ENCODE results near the gene MICU1.

MICU1 gene

GRCh38 chr10:72557362-72557761 lies 68.5 kb downstream of the MICU1 start:
- TF ChIP-seq GATA3 (IDR thresholded peaks at IDR 0.05; ENCODE audit: low read depth, low read length) = no peak
- TF ChIP-seq GATA2 (IDR thresholded peaks at IDR 0.05; ENCODE audit: low read depth, low read length) = no peak

GRCh38 chr10:72552857-72553256 lies 73.0 kb downstream of the MICU1 start:
- TF ChIP-seq GATA2 (IDR thresholded peaks at IDR 0.05; ENCODE audit: low read depth, low read length) (no peak), GATA3 (IDR thresholded peaks at IDR 0.05; ENCODE audit: low read depth, low read length) (no peak)

- TF ChIP-seq GATA3 (IDR thresholded peaks at IDR 0.05; ENCODE audit: low read depth, low read length) = no peak
- no peak for TF ChIP-seq GATA2 (IDR thresholded peaks at IDR 0.05; ENCODE audit: low read depth, low read length)
These were observed 75.6 kb downstream of the MICU1 start for GRCh38 chr10:72550239-72550638.

GRCh38 chr10:72545546-72545945 lies 80.3 kb downstream of the MICU1 start:
- TF ChIP-seq GATA2 (IDR thresholded peaks at IDR 0.05; ENCODE audit: low read depth, low read length) = no peak
- no peak for TF ChIP-seq GATA3 (IDR thresholded peaks at IDR 0.05; ENCODE audit: low read depth, low read length)

- TF ChIP-seq GATA2 (IDR thresholded peaks at IDR 0.05; ENCODE audit: low read depth, low read length) (no peak), GATA3 (IDR thresholded peaks at IDR 0.05; ENCODE audit: low read depth, low read length) (no peak)
These were observed 83.5 kb downstream of the MICU1 start for GRCh38 chr10:72542396-72542815.

- no peak for TF ChIP-seq GATA3 (IDR thresholded peaks at IDR 0.05; ENCODE audit: low read depth, low read length)
- no peak for TF ChIP-seq GATA2 (IDR thresholded peaks at IDR 0.05; ENCODE audit: low read depth, low read length)
These were observed 84.5 kb downstream of the MICU1 start for GRCh38 chr10:72541337-72541736.

- no peak for TF ChIP-seq GATA3 (IDR thresholded peaks at IDR 0.05; ENCODE audit: low read depth, low read length)
- TF ChIP-seq GATA2 (IDR thresholded peaks at IDR 0.05; ENCODE audit: low read depth, low read length) = no peak
These were observed 85.6 kb downstream of the MICU1 start for GRCh38 chr10:72540193-72540807.

GRCh38 chr10:72539137-72539536 lies 86.7 kb downstream of the MICU1 start:
- TF ChIP-seq GATA3 (IDR thresholded peaks at IDR 0.05; ENCODE audit: low read depth, low read length) (no peak), GATA2 (IDR thresholded peaks at IDR 0.05; ENCODE audit: low read depth, low read length) (no peak)

GRCh38 chr10:72525689-72526088 lies 100.2 kb downstream of the MICU1 start:
- TF ChIP-seq GATA2 (IDR thresholded peaks at IDR 0.05; ENCODE audit: low read depth, low read length) = no peak
- no peak for TF ChIP-seq GATA3 (IDR thresholded peaks at IDR 0.05; ENCODE audit: low read depth, low read length)

- TF ChIP-seq GATA3 (IDR thresholded peaks at IDR 0.05; ENCODE audit: low read depth, low read length) (no peak), GATA2 (IDR thresholded peaks at IDR 0.05; ENCODE audit: low read depth, low read length) (no peak)
These were observed 100.6 kb downstream of the MICU1 start for GRCh38 chr10:72525277-72525676.

- TF ChIP-seq GATA2 (IDR thresholded peaks at IDR 0.05; ENCODE audit: low read depth, low read length) (no peak), GATA3 (IDR thresholded peaks at IDR 0.05; ENCODE audit: low read depth, low read length) (no peak)
These were observed 101.4 kb downstream of the MICU1 start for GRCh38 chr10:72524489-72524888.

GRCh38 chr10:72523932-72524396 lies 101.9 kb downstream of the MICU1 start:
- no peak for TF ChIP-seq GATA3 (IDR thresholded peaks at IDR 0.05; ENCODE audit: low read depth, low read length)
- TF ChIP-seq GATA2 (IDR thresholded peaks at IDR 0.05; ENCODE audit: low read depth, low read length) = no peak

GRCh38 chr10:72523062-72523461 lies 102.8 kb downstream of the MICU1 start:
- TF ChIP-seq GATA2 (IDR thresholded peaks at IDR 0.05; ENCODE audit: low read depth, low read length) (no peak), GATA3 (IDR thresholded peaks at IDR 0.05; ENCODE audit: low read depth, low read length) (no peak)

- TF ChIP-seq GATA2 (IDR thresholded peaks at IDR 0.05; ENCODE audit: low read depth, low read length) (no peak), GATA3 (IDR thresholded peaks at IDR 0.05; ENCODE audit: low read depth, low read length) (no peak)
These were observed 108.6 kb downstream of the MICU1 start for GRCh38 chr10:72517244-72517643.

GRCh38 chr10:72515455-72515854 lies 110.4 kb downstream of the MICU1 start:
- TF ChIP-seq GATA3 (IDR thresholded peaks at IDR 0.05; ENCODE audit: low read depth, low read length) (no peak), GATA2 (IDR thresholded peaks at IDR 0.05; ENCODE audit: low read depth, low read length) (no peak)

GRCh38 chr10:72513910-72514309 lies 112.0 kb downstream of the MICU1 start:
- no peak for TF ChIP-seq GATA3 (IDR thresholded peaks at IDR 0.05; ENCODE audit: low read depth, low read length)
- no peak for TF ChIP-seq GATA2 (IDR thresholded peaks at IDR 0.05; ENCODE audit: low read depth, low read length)

Data from SH-SY5Y (cell line).